CD4-positive, alpha-beta T cell treated with Interleukin-4 for 4 hours (primary cell): ENCODE measurements around the gene RNF151.

ENCODE experiments used
- DNase-seq: peaks from one replicate; pipeline ENCODE4 v3.0.0-alpha.2; 2020

Gene RNF151

GRCh38 chr16:1978476-1979120 lies 11.9 kb downstream of the RNF151 start:
- no peak for DNase-seq

GRCh38 chr16:1979271-1980029 lies 12.8 kb downstream of the RNF151 start:
- DNase-seq: no peak

GRCh38 chr16:1980030-1980769 lies 13.5 kb downstream of the RNF151 start:
- DNase-seq: no peak

DNA sequence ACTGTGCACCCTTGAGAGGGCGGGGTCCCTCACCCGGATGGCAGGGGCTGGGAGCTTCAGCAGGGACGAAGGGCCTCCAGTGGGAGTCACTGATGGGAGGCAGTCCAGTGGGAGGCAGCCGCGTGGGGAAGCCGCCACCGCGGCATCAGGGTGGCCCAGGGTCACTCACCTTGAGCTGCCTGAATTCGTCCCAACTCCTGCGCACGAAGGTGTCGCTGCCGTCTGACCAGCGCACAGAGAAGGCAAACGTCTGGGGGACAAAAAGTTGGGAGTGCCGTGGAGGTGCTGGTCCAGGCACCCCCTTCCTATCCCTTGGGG lies 14.1 kb downstream of the RNF151 start:
- DNase-seq: no peak

DNA sequence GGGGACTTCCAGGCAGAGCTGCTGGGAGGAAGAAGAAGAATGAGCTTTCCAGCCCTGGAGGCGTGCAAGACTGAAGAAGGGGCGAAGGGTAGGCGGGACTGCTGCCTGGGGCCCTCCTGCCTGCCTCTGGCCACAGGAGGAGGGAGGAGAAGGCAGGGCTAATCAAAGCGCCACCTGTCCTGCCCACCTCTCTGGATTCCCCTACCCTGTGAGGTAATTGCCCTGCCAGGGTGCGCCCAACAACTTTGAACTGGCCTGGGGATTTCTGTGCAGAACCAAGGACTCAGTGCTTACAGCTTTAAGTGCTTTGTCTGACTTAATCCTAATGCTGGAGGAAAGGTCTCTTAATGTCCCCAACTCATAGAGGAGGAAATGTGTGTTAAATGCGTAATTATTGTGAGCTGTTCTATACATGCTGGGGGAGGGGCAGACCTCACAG lies 14.8 kb downstream of the RNF151 start, which contains the start of gene NOXO1:
NOXO1 (minus strand) TSS at position 72 of the 439 bp plus-strand sequence. CDS start 290 bp downstream, outside the sequence.
- DNase-seq: no peak

- no peak for DNase-seq
Measured at GRCh38 chr16:1982013-1982433, 15.4 kb downstream of the RNF151 start.

GRCh38 chr16:1982991-1983543 lies 16.4 kb downstream of the RNF151 start:
- no peak for DNase-seq

DNA sequence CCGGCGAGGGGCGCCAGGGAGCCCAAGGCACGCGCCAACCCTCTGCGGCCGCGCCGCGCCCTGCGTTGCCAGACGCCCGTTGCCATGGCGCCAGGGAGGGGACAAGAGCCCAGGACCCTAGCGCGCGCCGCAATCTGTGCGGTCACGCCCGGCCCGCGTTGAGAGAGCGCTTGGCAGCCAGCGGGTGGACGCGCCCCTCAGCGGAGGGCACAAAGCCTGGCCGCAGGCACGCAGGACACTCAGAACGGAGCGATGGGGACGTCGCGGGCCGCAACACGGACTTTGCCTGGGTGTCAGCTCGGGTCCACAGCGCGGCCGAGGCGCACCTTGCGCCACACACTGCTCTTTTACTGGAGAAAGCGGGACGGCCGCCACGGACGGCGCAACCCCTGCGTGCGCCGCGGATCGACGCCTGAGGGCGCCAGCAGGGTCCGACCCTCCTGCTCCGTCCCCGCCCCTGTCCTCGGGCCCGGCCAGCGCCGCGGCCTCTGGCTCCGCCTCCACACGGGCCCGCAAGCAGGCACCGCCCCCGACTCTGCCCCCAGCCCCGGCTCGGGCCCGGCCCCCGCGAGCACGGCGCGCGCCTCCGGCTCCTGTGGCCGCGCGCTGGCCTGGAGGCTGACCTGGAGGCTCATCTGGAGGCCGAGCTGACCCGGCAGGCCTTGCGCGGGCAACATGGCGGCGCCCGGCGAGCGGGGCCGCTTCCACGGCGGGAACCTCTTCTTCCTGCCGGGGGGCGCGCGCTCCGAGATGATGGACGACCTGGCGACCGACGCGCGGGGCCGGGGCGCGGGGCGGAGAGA lies 17.1 kb downstream of the RNF151 start, which contains the start of gene GFER:
GFER (plus strand) TSS at position 650 of the 803 bp plus-strand sequence; CDS start at position 676, 26 bp downstream.
- peak; percentile 68 for DNase-seq

DNA sequence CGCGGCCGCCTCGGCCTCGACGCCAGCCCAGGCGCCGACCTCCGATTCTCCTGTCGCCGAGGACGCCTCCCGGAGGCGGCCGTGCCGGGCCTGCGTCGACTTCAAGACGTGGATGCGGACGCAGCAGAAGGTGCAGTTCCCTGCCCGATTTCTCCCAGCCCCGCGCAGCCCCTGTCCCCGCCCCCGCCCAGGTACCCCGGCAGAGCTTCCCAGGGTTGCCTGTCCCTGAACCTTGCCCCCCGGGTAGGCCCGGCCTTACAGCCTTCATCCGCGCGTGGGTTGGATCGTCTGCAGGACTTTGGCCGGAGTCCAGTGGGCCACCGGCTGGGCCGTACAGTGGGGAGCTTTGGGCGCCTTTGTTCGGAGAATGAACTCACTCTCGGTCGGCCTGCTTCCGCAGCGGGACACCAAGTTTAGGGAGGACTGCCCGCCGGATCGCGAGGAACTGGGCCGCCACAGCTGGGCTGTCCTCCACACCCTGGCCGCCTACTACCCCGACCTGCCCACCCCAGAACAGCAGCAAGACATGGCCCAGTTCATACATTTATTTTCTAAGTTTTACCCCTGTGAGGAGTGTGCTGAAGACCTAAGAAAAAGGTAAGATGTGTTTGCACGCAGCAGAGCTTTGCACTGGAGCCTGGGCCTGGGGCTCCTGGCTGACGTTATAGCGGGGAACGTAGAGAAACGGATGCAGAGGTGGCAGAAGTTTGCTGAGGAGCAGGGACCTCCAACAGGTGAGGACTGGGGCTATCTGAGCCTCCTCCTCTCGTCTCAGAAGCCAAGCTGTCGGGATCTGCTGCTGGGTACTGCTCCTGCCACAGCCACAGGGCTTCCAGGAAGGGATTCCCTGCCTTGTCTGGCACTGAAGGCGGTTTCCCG lies 17.9 kb downstream of the RNF151 start:
- DNase-seq: no peak

DNA sequence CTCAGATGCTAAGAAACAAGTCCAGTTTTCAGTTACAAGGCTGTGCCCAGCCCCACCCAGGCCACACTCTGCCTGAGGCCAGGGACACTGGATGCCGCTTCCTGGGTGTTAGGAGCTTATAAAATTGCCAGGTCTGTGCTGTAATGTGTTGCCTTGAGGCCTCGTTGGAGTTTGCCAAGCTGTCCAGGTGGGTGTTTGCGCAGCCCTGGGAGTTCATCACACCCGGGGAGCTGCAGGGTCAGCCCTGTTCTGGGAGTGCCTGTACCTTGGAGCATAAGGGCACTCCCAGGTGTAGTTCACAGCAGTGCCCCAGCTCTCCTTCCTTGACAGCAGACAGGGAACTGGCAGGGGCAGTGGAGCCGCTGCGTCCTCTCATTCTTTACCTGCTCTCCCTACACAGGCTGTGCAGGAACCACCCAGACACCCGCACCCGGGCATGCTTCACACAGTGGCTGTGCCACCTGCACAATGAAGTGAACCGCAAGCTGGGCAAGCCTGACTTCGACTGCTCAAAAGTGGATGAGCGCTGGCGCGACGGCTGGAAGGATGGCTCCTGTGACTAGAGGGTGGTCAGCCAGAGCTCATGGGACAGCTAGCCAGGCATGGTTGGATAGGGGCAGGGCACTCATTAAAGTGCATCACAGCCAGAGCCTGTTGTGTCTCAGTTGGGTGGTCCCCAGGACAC lies 19.0 kb downstream of the RNF151 start:
- no peak for DNase-seq

GRCh38 chr16:1987198-1987597 lies 20.5 kb downstream of the RNF151 start:
- DNase-seq: no peak

GRCh38 chr16:1989209-1990100 lies 22.8 kb downstream of the RNF151 start, which contains the start of gene SYNGR3:
TSS of gene SYNGR3 (plus strand) at chr16:1989970. CDS start at chr16:1990103, 133 bp downstream.
- no peak for DNase-seq

DNA sequence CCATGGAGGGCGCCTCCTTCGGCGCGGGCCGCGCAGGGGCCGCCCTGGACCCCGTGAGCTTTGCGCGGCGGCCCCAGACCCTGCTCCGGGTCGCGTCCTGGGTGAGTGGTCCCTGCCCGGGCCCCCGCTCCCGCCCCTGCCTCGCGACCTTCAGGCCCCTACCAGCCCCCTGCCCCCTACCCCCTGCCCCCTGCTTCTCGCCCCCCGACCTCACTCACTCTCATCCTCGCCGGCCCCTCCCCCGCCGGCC lies 23.4 kb downstream of the RNF151 start:
- no peak for DNase-seq

DNA sequence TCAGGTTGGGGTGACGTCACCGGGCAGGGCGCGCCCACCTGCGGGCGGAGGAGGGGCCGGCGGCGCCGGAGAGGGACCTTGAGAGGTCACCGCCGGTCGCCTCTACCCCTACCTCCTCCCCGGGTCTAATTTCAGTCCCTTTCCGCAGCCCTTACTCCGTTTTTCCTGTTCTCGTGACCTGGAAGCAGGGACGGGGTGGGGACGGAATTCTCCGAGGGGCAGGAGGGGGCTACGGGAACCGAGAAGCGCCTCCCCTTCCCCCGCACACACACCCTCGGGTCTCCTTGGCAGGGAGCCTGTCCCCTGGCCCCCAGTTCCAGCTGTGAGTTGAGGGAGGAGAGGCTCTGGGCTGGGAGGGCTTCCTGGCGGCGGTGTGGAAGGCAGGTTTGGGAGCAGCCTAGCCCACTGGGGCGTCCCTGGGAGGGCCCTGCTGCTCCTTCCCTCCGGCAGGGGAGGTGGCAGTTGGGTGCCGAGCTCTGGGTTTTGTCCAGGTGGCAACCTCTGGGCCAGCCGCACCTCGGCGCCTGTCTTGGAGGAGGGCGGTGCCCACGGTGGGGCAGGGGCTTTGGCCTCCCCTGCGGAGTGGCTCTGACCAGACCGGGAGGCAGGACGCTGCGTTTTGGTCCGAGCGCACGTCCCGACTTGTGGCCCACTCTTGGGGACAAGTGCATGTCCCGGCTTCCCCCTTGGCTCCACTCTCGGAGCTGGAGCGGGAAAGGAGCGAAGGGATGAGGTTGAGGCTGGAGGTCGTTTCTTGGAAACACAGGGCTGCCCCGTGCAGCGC lies 23.9 kb downstream of the RNF151 start:
- peak; percentile 24 for DNase-seq

GRCh38 chr16:1991135-1991551 lies 24.5 kb downstream of the RNF151 start:
- peak; percentile 62 for DNase-seq

GRCh38 chr16:1991588-1991947 lies 24.9 kb downstream of the RNF151 start:
- no peak for DNase-seq

GRCh38 chr16:1991948-1992703 lies 25.5 kb downstream of the RNF151 start:
- peak; percentile 94 for DNase-seq

DNA sequence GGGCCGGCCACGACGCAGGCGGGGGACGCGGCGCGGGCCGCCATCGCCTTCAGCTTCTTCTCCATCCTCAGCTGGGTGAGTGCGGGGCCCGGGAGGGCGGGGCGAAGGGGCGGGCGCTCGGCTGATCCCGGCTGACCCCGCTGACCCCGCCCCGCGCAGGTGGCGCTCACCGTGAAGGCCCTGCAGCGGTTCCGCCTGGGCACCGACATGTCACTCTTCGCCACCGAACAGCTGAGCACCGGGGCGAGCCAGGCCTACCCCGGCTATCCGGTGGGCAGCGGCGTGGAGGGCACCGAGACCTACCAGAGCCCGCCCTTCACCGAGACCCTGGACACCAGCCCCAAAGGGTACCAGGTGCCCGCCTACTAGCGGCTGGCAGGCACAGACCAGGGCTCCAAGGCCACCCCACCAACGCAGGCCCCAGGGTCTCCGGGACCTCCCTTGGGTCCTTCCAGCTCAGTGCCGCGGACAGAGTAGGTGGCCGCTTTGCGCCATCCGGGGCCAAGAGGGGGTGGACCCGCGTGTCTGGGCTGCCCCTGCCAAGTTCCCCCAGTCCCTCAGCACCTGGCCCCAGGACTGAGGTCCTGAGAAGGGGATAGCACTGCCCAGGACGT lies 26.2 kb downstream of the RNF151 start:
- no peak for DNase-seq
